GM12873 (cell line): Measurements from ENCODE around the gene NOTCH3.

Experiments used
- TF ChIP-seq, protein P1 (sequence below): IDR thresholded peaks from 2 replicates; pipeline ENCODE4 v1.5.1; 2012; ENCODE audit warnings: low read depth, mild to moderate bottlenecking, moderate library complexity, low read length, control low read depth; ENCODE audit not compliant: insufficient read depth; ENCODE audit errors: missing control alignments

The NOTCH3 gene

DNA sequence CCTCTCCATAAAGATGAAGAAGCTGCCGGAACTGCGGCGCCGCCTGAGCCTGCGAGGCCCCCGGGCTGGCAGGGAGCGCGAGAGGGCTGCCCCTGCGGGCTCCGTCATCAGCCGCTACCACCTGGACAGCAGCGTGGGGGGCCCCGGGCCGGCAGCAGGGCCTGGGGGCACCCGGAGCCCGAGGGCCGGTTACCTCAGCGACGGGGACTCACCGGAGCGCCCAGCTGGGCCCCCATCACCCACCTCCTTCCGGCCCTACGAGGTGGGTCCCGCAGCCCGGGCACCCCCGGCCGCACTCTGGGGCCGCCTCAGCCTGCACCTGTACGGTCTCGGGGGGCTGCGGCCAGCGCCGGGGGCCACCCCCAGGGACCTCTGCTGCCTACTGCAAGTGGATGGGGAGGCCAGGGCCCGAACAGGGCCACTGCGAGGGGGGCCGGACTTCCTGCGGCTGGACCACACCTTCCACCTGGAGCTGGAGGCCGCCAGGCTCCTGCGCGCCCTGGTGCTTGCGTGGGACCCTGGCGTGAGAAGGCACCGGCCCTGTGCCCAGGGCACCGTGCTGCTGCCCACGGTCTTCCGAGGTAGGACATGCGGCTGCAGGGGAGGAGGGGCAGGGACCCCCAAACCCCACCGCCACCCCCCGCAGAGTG is 90.9 kb downstream of the NOTCH3 start:
- TF ChIP-seq, protein P1, sequence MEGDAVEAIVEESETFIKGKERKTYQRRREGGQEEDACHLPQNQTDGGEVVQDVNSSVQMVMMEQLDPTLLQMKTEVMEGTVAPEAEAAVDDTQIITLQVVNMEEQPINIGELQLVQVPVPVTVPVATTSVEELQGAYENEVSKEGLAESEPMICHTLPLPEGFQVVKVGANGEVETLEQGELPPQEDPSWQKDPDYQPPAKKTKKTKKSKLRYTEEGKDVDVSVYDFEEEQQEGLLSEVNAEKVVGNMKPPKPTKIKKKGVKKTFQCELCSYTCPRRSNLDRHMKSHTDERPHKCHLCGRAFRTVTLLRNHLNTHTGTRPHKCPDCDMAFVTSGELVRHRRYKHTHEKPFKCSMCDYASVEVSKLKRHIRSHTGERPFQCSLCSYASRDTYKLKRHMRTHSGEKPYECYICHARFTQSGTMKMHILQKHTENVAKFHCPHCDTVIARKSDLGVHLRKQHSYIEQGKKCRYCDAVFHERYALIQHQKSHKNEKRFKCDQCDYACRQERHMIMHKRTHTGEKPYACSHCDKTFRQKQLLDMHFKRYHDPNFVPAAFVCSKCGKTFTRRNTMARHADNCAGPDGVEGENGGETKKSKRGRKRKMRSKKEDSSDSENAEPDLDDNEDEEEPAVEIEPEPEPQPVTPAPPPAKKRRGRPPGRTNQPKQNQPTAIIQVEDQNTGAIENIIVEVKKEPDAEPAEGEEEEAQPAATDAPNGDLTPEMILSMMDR: no peak
